Erythroblast (primary cell): ENCODE data around the gene BCAP31.

Experiments used
- GATA1 ChIP-seq: IDR thresholded peaks from 2 replicates; pipeline ENCODE4 v1.6.1; 2011; ENCODE audit warnings: low read depth, mild to moderate bottlenecking, control low read depth, low read length, moderate library complexity
- POLR2A ChIP-seq: IDR thresholded peaks from 2 replicates; pipeline ENCODE4 v1.6.1; 2011; ENCODE audit warnings: mild to moderate bottlenecking, low read length

- no peak for TF ChIP-seq POLR2A
- no peak for TF ChIP-seq GATA1
These were observed 38.5 kb upstream of the BCAP31 start for GRCh38 chrX:153762626-153763173.
